GM12878 (cell line): ENCODE measurements around the gene COL5A1. TPM values are rescaled to one million over a fixed set of nuclear protein-coding genes. Genes with fewer than 3 reads are reported as not detected.

Experiments used
- ATAC-seq: fragments of 200-7000 bp; cut with Tn5 transposase; 3 replicates; pipeline ENCODE4 v1.9.1; 2020; ENCODE audit warnings: mild to moderate bottlenecking, moderate library complexity
- BruUV-seq: library from RNA; stranded (reverse); fragments of 400-500 nt; replicated peaks from 2 replicates; lab custom pipeline; 2021; lab: Mats Ljungman, UMichigan
- CTCF ChIA-PET: fragments of 300-600 bp; sonication (Branson Sonifier 250); formaldehyde crosslinking; extraction: SDS; loops from one replicate; lab custom pipeline; 2021; ENCODE audit warnings: inconsistent platforms; lab: Yijun Ruan, JAX
- POLR2A ChIA-PET: fragments of 350-600 bp; formaldehyde crosslinking; extraction: SDS; loops from one replicate; lab custom pipeline; 2021; ENCODE audit warnings: inconsistent platforms; lab: Charles Lee
- RAD21 ChIA-PET: fragments of 300-600 bp; sonication (Branson Sonifier 250); formaldehyde crosslinking; loops from one replicate; lab custom pipeline; 2023; ENCODE audit warnings: antibody characterized with exemption; ENCODE audit not compliant: unreplicated experiment; lab: Charles Lee
- SMC1A ChIA-PET: fragments of 300-600 bp; sonication (Branson Sonifier 250); formaldehyde crosslinking; loops from one replicate; lab custom pipeline; 2023; ENCODE audit not compliant: unreplicated experiment, uncharacterized antibody; lab: Charles Lee
- DNase-seq: peaks from one replicate; pipeline ENCODE4 v3.0.0-alpha.2; 2011; ENCODE audit warnings: low read depth, low spot score
- FAIRE-seq: peaks from 3 replicates; lab custom pipeline; 2011; peaks lifted over from hg19 to GRCh38; lab: Jason Lieb, UNC
- H2AFZ ChIP-seq: 2 replicates; pipeline ENCODE4 v1.6.0; 2011; ENCODE audit warnings: low read depth, low read length, control low read depth; ENCODE audit not compliant: control insufficient read depth
- H3K27ac ChIP-seq: 2 replicates; pipeline ENCODE4 v1.5.1; 2011; ENCODE audit warnings: control low read depth; ENCODE audit not compliant: control insufficient read depth, insufficient read depth
- H3K27me3 ChIP-seq, 2 experiments: replicated peaks in 1 of 2; 2 replicates each; pipeline versions ENCODE4 v1.6.0 to v1.6.1; 2011; ENCODE audit warnings: low read length in 1 of 2; ENCODE audit not compliant: control insufficient read depth in 2 of 2, insufficient read depth in 2 of 2
- H3K36me3 ChIP-seq, 2 experiments: 2 replicates each; pipeline ENCODE4 v1.5.1; 2011; ENCODE audit warnings: low read length in 1 of 2; ENCODE audit not compliant: control insufficient read depth in 2 of 2, insufficient read depth in 2 of 2
- H3K4me1 ChIP-seq: 2 replicates; pipeline ENCODE4 v1.6.1; 2011; ENCODE audit warnings: mild to moderate bottlenecking, low read length, moderate library complexity, mixed read lengths; ENCODE audit not compliant: control insufficient read depth, insufficient read depth
- H3K4me2 ChIP-seq: 2 replicates; pipeline ENCODE4 v1.6.0; 2011; ENCODE audit warnings: control low read depth; ENCODE audit not compliant: control insufficient read depth, insufficient read depth
- H3K4me3 ChIP-seq: fragments of 200-600 bp; sonication (generic); 2 replicates; pipeline ENCODE4 v1.5.1; 2016
- H3K79me2 ChIP-seq: 2 replicates; pipeline ENCODE4 v1.6.0; 2011; ENCODE audit warnings: low read length; ENCODE audit not compliant: control insufficient read depth, insufficient read depth
- H3K9ac ChIP-seq: 2 replicates; pipeline ENCODE4 v1.8.0; 2011; ENCODE audit warnings: low read length, control low read depth, mixed read lengths; ENCODE audit not compliant: control insufficient read depth, insufficient read depth
- H3K9me3 ChIP-seq: replicated peaks from 3 replicates; pipeline ENCODE4 v1.5.1; 2011; ENCODE audit warnings: mild to moderate bottlenecking, low read length; ENCODE audit not compliant: control insufficient read depth, insufficient read depth
- H4K20me1 ChIP-seq: 2 replicates; pipeline ENCODE4 v1.6.0; 2011; ENCODE audit not compliant: control insufficient read depth, insufficient read depth
- EP300 ChIP-seq, 2 experiments: fragments of 150-350 bp in 1 of 2; IDR thresholded peaks; 2 replicates each; pipeline ENCODE4 v1.6.1; 2011 to 2012; ENCODE audit warnings: low read depth in 2 of 2, low read length in 2 of 2, borderline replicate concordance in 1 of 2, improper control_type of control experiment in 1 of 2, inconsistent platforms in 1 of 2; ENCODE audit not compliant: control insufficient read depth in 1 of 2
- FOXK2 ChIP-seq: fragments of 450-650 bp; IDR thresholded peaks from 2 replicates; pipeline ENCODE4 v1.6.1; 2017; ENCODE audit warnings: mild to moderate bottlenecking, moderate library complexity
- GABPA ChIP-seq: IDR thresholded peaks from 2 replicates; pipeline ENCODE4 v1.6.1; 2014; ENCODE audit warnings: antibody characterized with exemption, low read depth, mild to moderate bottlenecking, inconsistent platforms
- HCFC1 ChIP-seq: fragments of 150-350 bp; IDR thresholded peaks from 2 replicates; pipeline ENCODE4 v1.6.1; 2014; ENCODE audit warnings: low read length
- HDGF ChIP-seq: fragments of 450-650 bp; IDR thresholded peaks from 2 replicates; pipeline ENCODE4 v1.6.1; 2016; ENCODE audit warnings: antibody characterized with exemption
- IKZF1 ChIP-seq: fragments of 450-650 bp; conservative IDR thresholded peaks from 2 replicates; pipeline ENCODE4 v1.6.1; 2017; ENCODE audit warnings: antibody characterized with exemption, mild to moderate bottlenecking
- MYB ChIP-seq: fragments of 150-350 bp; IDR thresholded peaks from 2 replicates; pipeline ENCODE4 v1.6.1; 2014; ENCODE audit warnings: mild to moderate bottlenecking, low read depth, low read length, borderline replicate concordance
- PAX5 ChIP-seq: IDR thresholded peaks from 2 replicates; pipeline ENCODE4 v1.6.1; 2011; ENCODE audit warnings: low read depth, low read length, borderline replicate concordance
- TCF7 ChIP-seq: IDR thresholded peaks from 2 replicates; pipeline ENCODE4 v1.6.1; 2014; ENCODE audit warnings: antibody characterized with exemption, borderline replicate concordance
- WGBS: methylation state at CpG from one replicate; pipeline ENCODE4 v1.1.6; 2016; ENCODE audit warnings: low lambda C conversion rate; ENCODE audit not compliant: insufficient replicate concordance, insufficient coverage; ENCODE audit errors: missing lambda C conversion rate; 5-methylcytosine and 5-hydroxymethylcytosine counted together
- in situ Hi-C: fragments of 300-500 bp; cut with MboI; formaldehyde crosslinking; loops from 9 replicates; pipeline ENCODE4 v1.14.3; 2018; ENCODE audit warnings: mixed read lengths
- intact Hi-C: fragments of 100-400 bp; cut with micrococcal nuclease; formaldehyde crosslinking; loops from one replicate; pipeline ENCODE4 v1.14.2; 2022; ENCODE audit not compliant: unreplicated experiment
- polyA plus RNA-seq, 11 experiments: library from polyadenylated mRNA; depleted of rRNA in 4 of 11; unstranded in 6 of 11; stranded (reverse) in 5 of 11; fragments of >200 nt; fragmentation: Nextera tagmentation in 4 of 11; fragmentation: Illumina TruSeq in 1 of 11; extraction: Ambion mirVana in 4 of 11; extraction: Trizol in 1 of 11; gene quantifications; 1 replicate in 1 of 11; 2 replicates in 10 of 11; pipeline versions ENCODE4 v1.2.1 to v1.2.3, GENCODE V29; 2011 to 2016; ENCODE audit warnings: inconsistent platforms in 2 of 11, missing spikeins in 2 of 11, low read depth in 1 of 11
- total RNA-seq, 4 experiments: library from RNA; depleted of rRNA in 3 of 4; stranded (reverse); fragments of >200 nt in 3 of 4; fragmentation: Illumina TruSeq in 1 of 4; extraction: Trizol in 1 of 4; gene quantifications; 2 replicates each; pipeline versions ENCODE4 v1.2.1 to v1.2.3, GENCODE V29; 2013 to 2021
- TF ChIP-seq, protein P1 (sequence below): fragments of 450-650 bp; IDR thresholded peaks from 2 replicates; pipeline ENCODE4 v1.6.1; 2017; ENCODE audit warnings: mild to moderate bottlenecking, moderate library complexity
- TF ChIP-seq, protein P2 (sequence below): fragments of 450-650 bp; IDR thresholded peaks from 2 replicates; pipeline ENCODE4 v1.6.1; 2018; ENCODE audit warnings: borderline replicate concordance, mild to moderate bottlenecking; ENCODE audit not compliant: partially characterized antibody
- TF ChIP-seq, protein P3 (sequence below): IDR thresholded peaks from 2 replicates; pipeline ENCODE4 v1.6.1; 2011; ENCODE audit warnings: low read depth, low read length, improper control_type of control experiment, borderline replicate concordance

Gene COL5A1
- total and polyA plus RNA-seq, 10 of the 15 experiments (the other 5 are each of a cell fraction or from before 2014, with no cell fraction given) = under 0.01 to 0.15 (median 0.13) TPM; not detected in 4

DNA sequence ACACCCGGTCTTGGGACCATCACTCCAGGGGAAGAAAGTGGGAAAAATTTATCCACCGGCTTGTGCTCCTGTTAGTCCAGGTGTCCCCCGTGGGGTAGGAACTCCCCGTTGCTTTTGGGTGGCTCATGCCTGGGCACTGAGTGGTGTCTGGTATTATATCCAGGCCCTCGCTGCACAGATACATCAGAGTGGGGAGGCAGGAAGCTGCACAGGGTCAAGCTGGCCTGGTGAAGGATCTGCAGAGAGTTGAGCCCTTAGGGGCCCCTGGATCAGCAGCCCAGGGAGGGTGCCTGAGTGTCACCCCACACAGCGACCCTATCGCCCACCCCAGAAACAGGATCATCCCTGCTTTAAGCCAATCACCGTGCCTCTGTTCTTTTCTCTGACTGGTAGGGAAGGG, 24.4 kb upstream of the COL5A1 start:
- H3K4me2 ChIP-seq = no peak overlapping the region
- ChIA-PET POLR2A (no interaction called here), CTCF (no interaction called here), SMC1A (no interaction called here), RAD21 (no interaction called here)
- in situ Hi-C loops = no loop called here
- no peak overlapping the region for H2AFZ ChIP-seq
- intact Hi-C loops = no loop called here
- ATAC-seq = no peak
- H3K4me3 ChIP-seq = no peak overlapping the region
- no peaks in the 10 kb centered on the region for H3K4me1 ChIP-seq
- no peaks in the 10 kb centered on the region for H4K20me1 ChIP-seq
- no peaks in the 10 kb centered on the region for H3K79me2 ChIP-seq
- no peak for FAIRE-seq
- peaks cover 0 to 2% of the 10 kb centered on the region in 2 experiments; a peak in 1 of 4 replicates for H3K27me3 ChIP-seq
- TF ChIP-seq HDGF (no peak), HCFC1 (no peak), PAX5 (no peak), EP300 (IDR thresholded peaks at IDR 0.05; ENCODE audit: borderline replicate concordance in 1 of 2, control insufficient read depth in 1 of 2, low read depth in 2 of 2, low read length in 2 of 2) (no peak), TCF7 (no peak), MYB (no peak), IKZF1 (no peak), FOXK2 (no peak), GABPA (no peak)
- TF ChIP-seq, protein P1, sequence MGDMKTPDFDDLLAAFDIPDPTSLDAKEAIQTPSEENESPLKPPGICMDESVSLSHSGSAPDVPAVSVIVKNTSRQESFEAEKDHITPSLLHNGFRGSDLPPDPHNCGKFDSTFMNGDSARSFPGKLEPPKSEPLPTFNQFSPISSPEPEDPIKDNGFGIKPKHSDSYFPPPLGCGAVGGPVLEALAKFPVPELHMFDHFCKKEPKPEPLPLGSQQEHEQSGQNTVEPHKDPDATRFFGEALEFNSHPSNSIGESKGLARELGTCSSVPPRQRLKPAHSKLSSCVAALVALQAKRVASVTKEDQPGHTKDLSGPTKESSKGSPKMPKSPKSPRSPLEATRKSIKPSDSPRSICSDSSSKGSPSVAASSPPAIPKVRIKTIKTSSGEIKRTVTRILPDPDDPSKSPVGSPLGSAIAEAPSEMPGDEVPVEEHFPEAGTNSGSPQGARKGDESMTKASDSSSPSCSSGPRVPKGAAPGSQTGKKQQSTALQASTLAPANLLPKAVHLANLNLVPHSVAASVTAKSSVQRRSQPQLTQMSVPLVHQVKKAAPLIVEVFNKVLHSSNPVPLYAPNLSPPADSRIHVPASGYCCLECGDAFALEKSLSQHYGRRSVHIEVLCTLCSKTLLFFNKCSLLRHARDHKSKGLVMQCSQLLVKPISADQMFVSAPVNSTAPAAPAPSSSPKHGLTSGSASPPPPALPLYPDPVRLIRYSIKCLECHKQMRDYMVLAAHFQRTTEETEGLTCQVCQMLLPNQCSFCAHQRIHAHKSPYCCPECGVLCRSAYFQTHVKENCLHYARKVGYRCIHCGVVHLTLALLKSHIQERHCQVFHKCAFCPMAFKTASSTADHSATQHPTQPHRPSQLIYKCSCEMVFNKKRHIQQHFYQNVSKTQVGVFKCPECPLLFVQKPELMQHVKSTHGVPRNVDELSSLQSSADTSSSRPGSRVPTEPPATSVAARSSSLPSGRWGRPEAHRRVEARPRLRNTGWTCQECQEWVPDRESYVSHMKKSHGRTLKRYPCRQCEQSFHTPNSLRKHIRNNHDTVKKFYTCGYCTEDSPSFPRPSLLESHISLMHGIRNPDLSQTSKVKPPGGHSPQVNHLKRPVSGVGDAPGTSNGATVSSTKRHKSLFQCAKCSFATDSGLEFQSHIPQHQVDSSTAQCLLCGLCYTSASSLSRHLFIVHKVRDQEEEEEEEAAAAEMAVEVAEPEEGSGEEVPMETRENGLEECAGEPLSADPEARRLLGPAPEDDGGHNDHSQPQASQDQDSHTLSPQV = no peak
- TF ChIP-seq, protein P2, sequence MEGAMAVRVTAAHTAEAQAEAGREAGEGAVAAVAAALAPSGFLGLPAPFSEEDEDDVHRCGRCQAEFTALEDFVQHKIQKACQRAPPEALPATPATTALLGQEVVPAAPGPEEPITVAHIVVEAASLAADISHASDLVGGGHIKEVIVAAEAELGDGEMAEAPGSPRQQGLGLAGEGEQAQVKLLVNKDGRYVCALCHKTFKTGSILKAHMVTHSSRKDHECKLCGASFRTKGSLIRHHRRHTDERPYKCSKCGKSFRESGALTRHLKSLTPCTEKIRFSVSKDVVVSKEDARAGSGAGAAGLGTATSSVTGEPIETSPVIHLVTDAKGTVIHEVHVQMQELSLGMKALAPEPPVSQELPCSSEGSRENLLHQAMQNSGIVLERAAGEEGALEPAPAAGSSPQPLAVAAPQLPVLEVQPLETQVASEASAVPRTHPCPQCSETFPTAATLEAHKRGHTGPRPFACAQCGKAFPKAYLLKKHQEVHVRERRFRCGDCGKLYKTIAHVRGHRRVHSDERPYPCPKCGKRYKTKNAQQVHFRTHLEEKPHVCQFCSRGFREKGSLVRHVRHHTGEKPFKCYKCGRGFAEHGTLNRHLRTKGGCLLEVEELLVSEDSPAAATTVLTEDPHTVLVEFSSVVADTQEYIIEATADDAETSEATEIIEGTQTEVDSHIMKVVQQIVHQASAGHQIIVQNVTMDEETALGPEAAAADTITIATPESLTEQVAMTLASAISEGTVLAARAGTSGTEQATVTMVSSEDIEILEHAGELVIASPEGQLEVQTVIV = no peak
- TF ChIP-seq, protein P3, sequence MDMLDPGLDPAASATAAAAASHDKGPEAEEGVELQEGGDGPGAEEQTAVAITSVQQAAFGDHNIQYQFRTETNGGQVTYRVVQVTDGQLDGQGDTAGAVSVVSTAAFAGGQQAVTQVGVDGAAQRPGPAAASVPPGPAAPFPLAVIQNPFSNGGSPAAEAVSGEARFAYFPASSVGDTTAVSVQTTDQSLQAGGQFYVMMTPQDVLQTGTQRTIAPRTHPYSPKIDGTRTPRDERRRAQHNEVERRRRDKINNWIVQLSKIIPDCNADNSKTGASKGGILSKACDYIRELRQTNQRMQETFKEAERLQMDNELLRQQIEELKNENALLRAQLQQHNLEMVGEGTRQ = no peak
- 16% methylated on average over 8 of the region's 8 CpGs for WGBS
- H3K27ac ChIP-seq = no peak overlapping the region
- no peaks in the 10 kb centered on the region for H3K9me3 ChIP-seq
- no TSS peak for BruUV-seq
- H3K9ac ChIP-seq = no peak overlapping the region
- no peaks in the 10 kb centered on the region for H3K36me3 ChIP-seq
- no peak for DNase-seq
